ENCODE data around the gene STAC3.

STAC3 gene

GRCh38 chr12:57222286-57223190 lies 28.4 kb downstream of the STAC3 start:
- no peak for DNase-seq (ENCODE audit: low read depth)

GRCh38 chr12:57221169-57221917 lies 29.6 kb downstream of the STAC3 start:
- DNase-seq (ENCODE audit: low read depth): no peak

GRCh38 chr12:57220770-57221168 lies 30.2 kb downstream of the STAC3 start:
- DNase-seq (ENCODE audit: low read depth): no peak

- DNase-seq (ENCODE audit: low read depth): no peak
These were observed 30.8 kb downstream of the STAC3 start for GRCh38 chr12:57219993-57220754.

DNA sequence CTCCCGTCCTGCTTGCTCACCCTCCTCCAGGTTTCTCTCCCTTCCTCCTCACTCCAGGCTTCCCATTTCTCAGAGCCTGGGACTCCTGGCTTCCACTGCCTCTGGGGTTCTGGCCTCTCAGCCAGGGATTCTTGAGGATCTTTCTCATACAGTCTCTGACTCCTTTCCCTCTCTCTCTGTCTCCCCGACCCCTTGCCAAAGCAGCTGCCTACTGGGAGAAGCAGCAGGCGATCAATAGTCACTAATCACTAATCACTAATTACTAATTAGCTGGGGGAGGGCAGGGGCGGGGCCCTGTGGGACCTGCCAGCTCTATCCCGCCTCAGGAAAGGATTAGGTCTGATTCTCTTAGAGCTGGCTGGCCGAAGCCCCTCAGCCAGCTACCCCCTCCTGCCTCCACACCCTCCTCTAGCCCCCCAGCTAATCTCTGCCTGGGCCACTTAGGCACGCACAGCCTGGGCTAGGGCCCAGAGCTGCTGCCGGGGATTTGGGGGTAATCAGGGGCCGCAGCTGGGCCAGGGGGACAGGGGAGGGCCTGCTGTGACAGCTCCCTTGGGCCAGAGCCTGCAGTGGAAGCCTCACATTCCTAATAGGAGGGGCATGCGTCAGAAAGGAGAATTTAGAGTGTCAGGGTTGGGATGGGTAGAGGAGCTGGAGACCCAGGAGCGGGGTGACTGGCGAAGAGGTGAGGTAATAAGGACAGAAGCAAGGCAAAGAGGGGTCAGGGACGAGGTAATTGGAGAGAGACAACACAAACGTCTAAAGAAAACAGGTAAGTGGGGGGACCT lies 31.6 kb downstream of the STAC3 start:
- no peak for DNase-seq (ENCODE audit: low read depth)

- no peak for DNase-seq (ENCODE audit: low read depth)
These were observed 32.7 kb downstream of the STAC3 start for GRCh38 chr12:57218030-57218853.

DNA sequence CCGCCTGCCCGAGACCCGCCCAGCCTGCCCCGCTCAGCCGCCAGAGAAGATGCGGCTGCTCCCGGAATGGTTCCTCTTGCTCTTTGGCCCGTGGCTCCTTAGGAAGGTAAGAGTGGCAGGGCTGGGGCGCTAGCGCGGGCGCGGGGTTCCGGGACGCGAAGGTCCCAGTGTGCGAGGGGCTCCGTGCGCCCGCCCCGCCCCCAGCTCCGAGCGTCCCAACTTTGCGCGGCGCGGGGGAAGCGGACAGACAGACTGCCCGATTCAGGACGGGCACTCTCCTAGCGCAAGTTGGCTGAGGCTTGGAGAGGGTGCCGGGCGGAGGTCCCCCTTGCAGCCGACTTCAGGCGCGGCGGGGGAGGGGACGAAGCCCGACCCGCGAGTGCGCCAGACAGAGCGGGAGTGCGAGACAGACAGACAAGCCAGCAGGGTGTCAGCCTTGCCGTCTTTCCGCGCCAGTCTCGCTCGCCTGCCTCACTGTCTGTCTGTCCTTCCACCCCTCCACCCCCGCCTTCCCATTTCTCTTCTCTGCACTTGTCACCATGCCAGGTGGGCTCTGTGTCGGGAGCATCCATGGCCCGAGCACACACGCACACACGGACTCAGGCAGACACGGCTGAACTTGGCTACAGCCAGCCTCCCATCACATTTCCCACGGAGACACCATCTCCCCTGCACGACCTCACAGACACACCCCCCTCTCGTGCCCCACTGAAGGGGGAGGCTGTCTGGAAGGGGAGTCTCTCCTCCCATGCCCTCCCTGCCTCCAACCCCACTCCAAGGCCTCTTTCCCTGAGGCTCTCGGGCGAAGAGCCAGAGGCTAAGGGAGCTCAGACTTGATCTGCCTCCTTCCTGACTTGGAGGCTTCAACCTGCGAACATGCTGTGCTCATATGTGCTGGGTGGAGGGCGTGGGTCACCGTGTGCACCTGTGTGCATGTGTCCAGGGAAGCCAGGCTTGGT lies 33.8 kb downstream of the STAC3 start:
- DNase-seq (ENCODE audit: low read depth): no peak

DNA sequence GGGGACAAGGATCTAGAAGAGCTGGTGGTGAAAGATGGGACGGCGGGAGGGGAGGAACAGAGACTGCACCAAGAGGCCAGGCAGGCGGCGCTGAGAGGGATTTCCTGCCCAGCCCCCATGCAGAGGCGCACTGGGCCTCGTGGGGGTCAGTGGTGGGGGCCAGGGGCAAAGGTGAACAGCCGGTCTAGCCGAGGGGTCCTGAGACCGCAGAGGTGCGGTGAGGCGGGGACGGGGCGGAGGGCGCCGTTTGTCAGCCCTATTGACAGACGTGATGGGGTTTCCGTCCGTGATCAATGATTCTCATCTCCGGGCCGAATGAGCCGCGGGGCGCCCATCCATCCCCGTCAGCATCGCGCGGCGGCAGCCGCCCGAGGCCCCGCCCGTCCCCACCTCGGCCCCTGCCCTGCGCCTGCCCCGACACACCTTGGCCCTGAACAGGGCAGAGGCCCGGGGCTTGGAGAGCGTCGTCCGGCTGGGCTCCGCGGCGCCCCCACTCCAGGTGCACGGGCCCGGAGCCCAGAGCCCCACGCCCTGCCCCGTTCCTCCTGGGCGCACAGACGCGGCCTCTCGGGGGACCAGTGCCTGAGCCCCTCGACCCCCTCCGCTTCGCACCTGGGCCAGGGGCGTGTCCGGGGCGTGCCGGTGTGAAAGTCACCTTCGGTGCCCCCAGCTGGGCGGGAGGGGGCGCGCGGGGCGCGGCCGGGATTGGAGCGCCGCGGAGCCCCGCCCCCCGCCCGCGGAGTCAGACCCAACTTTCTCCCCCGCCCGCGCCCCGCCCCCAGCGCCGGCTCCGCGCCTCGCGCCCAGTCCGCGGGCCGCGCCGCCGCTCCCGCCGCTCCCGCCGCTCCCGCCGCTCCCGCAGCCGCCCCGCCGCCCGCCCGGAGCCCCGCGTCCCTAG lies 34.7 kb downstream of the STAC3 start, which contains the start of gene NXPH4:
NXPH4 (plus strand) TSS at position 781 of the 898 bp plus-strand sequence. CDS start 176 bp downstream, outside the sequence.
- DNase-seq (ENCODE audit: low read depth): no peak

DNA sequence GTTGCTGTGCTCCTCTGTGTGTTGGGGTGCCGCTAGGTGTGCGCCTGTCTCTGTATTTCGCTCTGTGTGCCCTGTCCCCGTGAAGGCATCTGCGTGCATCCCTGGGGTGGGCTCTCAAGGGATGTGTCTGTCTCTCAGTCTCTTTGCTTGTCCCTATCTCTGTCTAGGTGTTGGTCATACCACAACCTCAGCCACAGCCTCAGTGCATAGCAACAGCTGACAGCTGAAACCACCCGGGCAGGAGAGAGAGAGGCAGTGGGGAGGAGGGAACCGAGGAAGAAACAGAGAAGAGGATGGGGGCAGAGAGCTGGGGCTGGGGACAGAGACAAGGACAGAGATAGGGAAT lies 35.3 kb downstream of the STAC3 start:
- DNase-seq (ENCODE audit: low read depth): no peak

DNA sequence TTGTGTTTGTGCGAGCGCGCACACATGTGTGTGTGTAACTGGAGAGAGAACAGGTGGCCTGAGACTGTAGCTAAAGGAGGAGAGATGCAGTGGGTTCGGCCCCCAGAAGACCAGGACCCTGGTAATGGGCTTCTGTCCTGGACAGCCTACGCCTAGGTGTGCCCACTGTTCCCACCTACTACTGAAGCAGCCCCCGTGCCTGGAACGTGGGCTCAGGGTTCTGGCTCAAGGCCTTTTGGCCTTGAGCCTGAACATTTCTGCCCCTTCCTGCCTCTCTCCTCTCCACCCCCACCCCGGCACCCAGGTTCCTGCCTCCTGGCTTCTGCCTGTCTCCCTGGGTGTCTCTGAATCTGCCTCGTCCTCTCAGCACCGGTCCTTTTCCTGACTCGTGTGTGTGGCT lies 35.9 kb downstream of the STAC3 start:
- DNase-seq (ENCODE audit: low read depth): no peak

GRCh38 chr12:57214398-57214781 lies 36.6 kb downstream of the STAC3 start:
- DNase-seq (ENCODE audit: low read depth): no peak

DNA sequence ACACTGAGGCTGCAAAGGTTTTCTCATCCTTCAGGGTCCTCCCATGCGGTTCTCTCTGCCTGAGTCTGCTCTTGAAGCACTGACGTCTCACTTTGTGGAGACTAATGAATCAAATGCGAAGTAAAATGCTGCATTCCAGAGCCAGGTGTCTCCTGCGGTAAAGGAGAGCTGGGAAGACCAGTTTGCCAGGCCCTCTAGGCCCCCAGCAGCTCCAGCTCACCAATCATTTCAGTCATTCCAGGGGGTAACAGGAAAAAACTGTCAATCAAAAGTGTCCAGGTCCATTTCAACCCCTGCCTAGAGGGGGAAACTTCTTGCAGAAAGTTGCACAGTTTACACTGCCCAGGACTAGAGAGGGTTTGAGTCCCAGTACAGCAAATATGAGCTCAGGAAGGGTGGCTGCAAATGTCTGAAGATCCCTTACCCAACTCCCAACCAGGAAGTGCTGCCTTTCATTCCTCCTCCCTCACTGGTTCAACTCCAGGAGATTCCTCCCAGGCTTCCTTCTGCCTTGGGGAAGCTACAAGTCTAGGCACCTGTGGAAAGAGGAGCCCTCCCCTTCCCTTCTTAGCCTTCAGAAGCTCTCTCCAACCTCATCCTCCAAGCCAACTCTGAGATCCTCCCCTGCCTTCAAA lies 37.1 kb downstream of the STAC3 start:
- DNase-seq (ENCODE audit: low read depth): no peak

- peak; percentile 66 for DNase-seq (ENCODE audit: low read depth)
These were observed 37.8 kb downstream of the STAC3 start for GRCh38 chr12:57213058-57213715.

- DNase-seq (ENCODE audit: low read depth): no peak
These were observed 38.3 kb downstream of the STAC3 start for GRCh38 chr12:57212701-57213057.

DNA sequence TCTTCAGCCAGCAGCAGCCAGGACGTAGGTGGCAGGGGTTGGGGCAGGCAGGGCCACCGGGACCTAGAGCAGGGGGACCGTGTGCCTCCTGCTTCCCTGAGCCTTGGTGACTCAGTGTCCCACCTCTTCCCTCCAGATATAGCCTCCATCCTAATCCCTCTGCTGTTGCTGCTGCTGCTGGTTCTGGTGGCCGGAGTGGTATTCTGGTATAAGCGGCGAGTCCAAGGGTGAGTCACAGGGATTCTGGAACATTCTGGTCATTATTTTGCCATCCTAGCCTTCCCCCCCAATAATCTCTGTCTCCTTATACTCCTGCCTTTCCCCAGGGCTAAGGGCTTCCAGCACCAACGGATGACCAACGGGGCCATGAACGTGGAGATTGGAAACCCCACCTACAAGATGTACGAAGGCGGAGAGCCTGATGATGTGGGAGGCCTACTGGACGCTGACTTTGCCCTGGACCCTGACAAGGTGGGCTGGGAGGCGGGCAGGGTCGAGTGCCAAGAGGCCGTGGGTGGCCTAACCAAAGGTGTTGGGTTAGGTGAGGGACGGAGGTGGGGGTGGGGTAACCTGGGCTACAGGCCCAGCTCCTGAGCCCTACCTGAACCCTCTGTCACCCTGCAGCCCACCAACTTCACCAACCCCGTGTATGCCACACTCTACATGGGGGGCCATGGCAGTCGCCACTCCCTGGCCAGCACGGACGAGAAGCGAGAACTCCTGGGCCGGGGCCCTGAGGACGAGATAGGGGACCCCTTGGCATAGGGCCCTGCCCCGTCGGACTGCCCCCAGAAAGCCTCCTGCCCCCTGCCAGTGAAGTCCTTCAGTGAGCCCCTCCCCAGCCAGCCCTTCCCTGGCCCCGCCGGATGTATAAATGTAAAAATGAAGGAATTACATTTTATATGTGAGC lies 38.9 kb downstream of the STAC3 start:
- no peak for DNase-seq (ENCODE audit: low read depth)

- DNase-seq (ENCODE audit: low read depth): no peak
These were observed 39.9 kb downstream of the STAC3 start for GRCh38 chr12:57210926-57211692.

Data from HS-27A (cell line).